ENCODE measurements around the gene USP7. TPM values are rescaled to one million over a fixed set of nuclear protein-coding genes. Genes with fewer than 3 reads are reported as not detected.

Gene USP7
- total RNA-seq, 1 donor from 2014 or later: 159 TPM

DNA sequence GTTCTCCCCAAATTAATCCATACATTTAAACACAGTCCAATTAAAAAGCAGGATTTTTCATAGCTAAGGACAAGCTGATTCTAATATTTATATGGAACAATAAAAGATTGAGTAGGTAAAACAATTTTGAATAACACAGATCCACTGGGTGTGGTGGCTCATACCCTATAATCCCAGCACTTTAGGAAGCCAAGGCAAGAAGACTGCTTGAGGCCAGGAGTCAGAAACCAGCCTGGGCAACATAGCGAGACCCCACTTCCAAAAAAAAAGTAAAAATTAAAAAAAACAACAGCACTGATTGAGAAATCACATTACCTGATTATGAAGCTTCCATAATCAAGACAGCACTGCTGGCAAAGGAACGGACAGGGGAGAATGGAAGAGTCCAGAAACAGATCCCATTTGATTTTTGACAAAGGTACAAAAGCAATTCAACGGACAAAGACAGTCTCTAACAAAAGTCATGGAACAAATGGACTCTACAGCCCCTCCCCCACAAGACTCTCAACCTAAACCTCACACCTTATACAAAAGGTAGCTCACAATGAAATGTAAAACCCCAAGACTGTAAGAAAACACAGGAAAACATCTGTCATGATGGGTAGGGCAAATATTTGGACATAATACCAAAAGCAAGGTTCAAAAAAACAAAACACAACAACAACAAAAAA, 17.9 kb downstream of the USP7 start:
- no peak for DNase-seq (ENCODE audit: low spot score, unreplicated experiment)
- Mint-ChIP-seq H3K36me3 (ENCODE audit: insufficient read depth) (no peaks in the 10 kb centered on the region), H3K27ac (peak overlapping the region; percentile 86), H3K4me3 (ENCODE audit: low read depth) (no peak overlapping the region), H3K4me1 (ENCODE audit: low read depth) (peaks cover 41% of the 10 kb centered on the region), H3K27me3 (no peaks in the 10 kb centered on the region), H3K9me3 (ENCODE audit: low read depth) (no peaks in the 10 kb centered on the region)
- TF ChIP-seq, protein P1, sequence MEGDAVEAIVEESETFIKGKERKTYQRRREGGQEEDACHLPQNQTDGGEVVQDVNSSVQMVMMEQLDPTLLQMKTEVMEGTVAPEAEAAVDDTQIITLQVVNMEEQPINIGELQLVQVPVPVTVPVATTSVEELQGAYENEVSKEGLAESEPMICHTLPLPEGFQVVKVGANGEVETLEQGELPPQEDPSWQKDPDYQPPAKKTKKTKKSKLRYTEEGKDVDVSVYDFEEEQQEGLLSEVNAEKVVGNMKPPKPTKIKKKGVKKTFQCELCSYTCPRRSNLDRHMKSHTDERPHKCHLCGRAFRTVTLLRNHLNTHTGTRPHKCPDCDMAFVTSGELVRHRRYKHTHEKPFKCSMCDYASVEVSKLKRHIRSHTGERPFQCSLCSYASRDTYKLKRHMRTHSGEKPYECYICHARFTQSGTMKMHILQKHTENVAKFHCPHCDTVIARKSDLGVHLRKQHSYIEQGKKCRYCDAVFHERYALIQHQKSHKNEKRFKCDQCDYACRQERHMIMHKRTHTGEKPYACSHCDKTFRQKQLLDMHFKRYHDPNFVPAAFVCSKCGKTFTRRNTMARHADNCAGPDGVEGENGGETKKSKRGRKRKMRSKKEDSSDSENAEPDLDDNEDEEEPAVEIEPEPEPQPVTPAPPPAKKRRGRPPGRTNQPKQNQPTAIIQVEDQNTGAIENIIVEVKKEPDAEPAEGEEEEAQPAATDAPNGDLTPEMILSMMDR (IDR thresholded peaks at IDR 0.05; ENCODE audit: unreplicated experiment): no peak

DNA sequence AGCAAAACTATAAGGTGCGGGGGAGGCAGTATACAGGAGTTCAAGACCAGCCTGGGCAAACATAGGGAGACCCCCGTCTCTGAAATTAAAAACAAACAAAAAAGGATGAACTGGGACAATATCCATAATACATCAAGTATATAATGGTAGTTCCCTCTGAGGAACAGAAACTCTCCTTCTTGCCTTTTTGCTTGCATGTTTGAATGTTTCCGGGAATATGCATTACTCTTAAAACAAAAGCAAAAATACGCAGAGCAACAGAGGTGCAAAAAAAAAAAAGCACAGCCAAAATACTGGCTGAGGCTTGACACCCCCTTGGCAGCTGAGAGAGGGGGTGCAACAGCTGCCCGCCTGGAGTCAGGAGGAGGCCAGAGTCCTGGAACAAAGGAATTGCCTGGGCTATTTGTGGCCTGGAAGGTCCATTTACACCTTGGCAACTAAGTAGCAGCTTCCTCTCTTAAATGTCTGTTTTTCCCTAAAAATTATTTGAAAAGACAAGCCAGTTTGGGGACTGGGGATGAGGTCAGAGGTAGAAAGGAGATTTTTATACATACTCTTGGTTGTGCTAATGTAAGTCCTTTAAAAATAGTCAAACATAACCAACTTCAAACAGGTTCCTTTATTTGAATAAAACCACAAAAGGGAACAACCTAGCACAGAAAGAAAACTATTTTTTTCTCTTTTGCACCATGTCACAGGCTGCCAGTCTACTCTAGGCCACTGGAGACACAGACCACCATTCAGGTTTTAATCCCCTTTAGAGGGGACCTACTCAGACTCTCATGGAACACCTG, 19.5 kb downstream of the USP7 start:
- TF ChIP-seq, protein P1 (IDR thresholded peaks at IDR 0.05; ENCODE audit: unreplicated experiment): no peak
- H3K4me1 Mint-ChIP-seq (ENCODE audit: low read depth): peaks cover 38% of the 10 kb centered on the region
- DNase-seq (ENCODE audit: low spot score, unreplicated experiment): no peak
- H3K36me3 Mint-ChIP-seq (ENCODE audit: insufficient read depth): no peaks in the 10 kb centered on the region
- peak overlapping the region; percentile 82 for H3K27ac Mint-ChIP-seq
- H3K27me3 Mint-ChIP-seq: no peaks in the 10 kb centered on the region
- no peak overlapping the region for H3K4me3 Mint-ChIP-seq (ENCODE audit: low read depth)
- no peaks in the 10 kb centered on the region for H3K9me3 Mint-ChIP-seq (ENCODE audit: low read depth)

DNA sequence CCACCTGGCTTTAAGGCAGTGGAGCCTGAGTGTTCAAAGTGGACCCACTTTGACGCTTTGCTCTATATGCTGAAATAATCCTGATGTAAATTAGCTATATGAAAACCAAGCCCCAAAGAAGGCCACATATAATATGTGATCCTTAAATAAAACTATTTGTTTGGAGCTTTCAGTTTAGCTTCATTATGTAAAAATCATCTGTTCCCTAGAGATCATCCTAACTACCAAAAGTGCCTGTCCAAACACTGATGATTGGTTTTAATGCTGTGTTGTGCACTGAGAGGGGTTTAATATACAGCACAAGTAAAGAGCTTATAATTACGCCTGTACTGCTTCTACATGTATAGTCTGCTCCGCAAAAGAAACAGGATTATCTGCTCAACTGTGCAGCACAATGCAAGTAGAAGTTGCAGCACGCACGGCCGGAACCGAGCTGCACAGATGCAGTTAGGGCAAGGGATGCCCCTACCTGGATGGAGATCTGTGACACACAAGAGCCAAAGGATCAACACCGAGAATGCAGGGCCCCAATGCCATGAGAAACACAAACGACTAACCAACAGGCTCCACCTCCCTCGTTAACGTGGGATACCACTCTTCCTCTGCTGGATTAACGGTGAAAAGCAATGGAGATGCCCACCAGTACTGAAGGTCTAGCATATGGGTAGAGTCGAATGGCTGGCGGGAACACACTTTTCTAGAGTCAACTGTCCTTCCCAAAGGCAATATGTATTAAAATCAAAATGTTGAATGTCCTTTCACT, 20.5 kb downstream of the USP7 start:
- Mint-ChIP-seq H3K27ac (no peak overlapping the region), H3K9me3 (ENCODE audit: low read depth) (no peaks in the 10 kb centered on the region), H3K27me3 (no peaks in the 10 kb centered on the region), H3K4me3 (ENCODE audit: low read depth) (no peak overlapping the region), H3K4me1 (ENCODE audit: low read depth) (peaks cover 37% of the 10 kb centered on the region), H3K36me3 (ENCODE audit: insufficient read depth) (no peaks in the 10 kb centered on the region)
- TF ChIP-seq, protein P1 (IDR thresholded peaks at IDR 0.05; ENCODE audit: unreplicated experiment): no peak
- DNase-seq (ENCODE audit: low spot score, unreplicated experiment): no peak

DNA sequence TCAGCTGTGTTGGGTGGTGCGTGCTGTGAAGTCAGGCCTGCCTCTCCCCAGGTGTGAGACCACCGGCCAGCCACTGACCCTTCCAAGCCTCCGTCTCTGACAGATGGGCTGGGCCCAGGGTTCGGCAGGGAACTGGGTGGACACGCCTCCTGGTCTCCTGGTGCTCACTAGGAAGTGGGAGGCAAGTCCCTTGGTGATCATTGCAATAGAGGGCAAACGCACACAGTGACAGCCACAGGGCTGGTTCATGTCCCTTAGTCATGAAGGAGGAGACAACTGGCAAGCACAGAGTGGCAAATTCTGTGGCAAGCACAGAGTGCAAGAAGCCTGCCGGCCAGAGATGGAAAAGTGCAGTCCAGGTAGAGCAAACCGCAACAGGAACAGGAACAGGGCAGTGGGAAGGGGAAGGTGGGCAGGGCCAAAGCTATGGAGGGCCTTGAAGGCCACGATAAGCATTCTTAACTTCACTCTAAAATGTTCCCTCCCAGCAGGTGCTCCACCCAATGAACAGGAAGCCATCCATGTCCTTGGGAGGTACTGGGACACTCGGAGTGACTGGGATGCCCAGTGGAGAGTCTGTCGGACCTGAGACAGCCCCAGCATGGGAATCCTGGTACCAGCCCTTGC, 21.9 kb downstream of the USP7 start:
- Mint-ChIP-seq H3K9me3 (ENCODE audit: low read depth) (no peaks in the 10 kb centered on the region), H3K36me3 (ENCODE audit: insufficient read depth) (no peaks in the 10 kb centered on the region), H3K4me1 (ENCODE audit: low read depth) (peaks cover 28% of the 10 kb centered on the region), H3K27me3 (no peaks in the 10 kb centered on the region), H3K27ac (peak overlapping the region; percentile 80), H3K4me3 (ENCODE audit: low read depth) (no peak overlapping the region)
- TF ChIP-seq, protein P1 (IDR thresholded peaks at IDR 0.05; ENCODE audit: unreplicated experiment): no peak
- DNase-seq (ENCODE audit: low spot score, unreplicated experiment): no peak

DNA sequence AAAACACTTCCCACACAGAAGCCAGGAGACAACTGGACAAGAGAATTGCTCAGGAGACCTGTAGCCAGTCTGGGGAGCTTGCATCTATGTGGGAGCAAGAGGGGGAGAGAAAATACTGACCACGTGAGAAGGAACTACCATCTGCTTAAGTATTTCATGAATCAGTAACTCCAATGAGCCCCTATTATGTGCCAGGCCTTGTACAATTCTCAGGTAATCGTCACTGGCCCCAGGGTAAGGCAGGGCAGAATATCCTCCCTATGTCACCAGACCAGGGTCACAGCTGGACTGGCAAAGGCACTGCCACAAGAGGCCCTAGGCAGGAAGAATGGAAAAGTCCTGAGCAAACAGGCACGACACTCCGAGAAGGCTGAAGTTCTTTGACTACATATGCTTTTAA, 25.9 kb downstream of the USP7 start:
- no peak overlapping the region for H3K27ac Mint-ChIP-seq

More for the DNA sequence above, 25.9 kb downstream of the USP7 start:
- peaks cover 27% of the 10 kb centered on the region for H3K4me1 Mint-ChIP-seq (ENCODE audit: low read depth)
- no peaks in the 10 kb centered on the region for H3K36me3 Mint-ChIP-seq (ENCODE audit: insufficient read depth)
- no peak overlapping the region for H3K4me3 Mint-ChIP-seq (ENCODE audit: low read depth)
- no peak for DNase-seq (ENCODE audit: low spot score, unreplicated experiment)
- no peaks in the 10 kb centered on the region for H3K9me3 Mint-ChIP-seq (ENCODE audit: low read depth)
- no peaks in the 10 kb centered on the region for H3K27me3 Mint-ChIP-seq
- TF ChIP-seq, protein P1 (IDR thresholded peaks at IDR 0.05; ENCODE audit: unreplicated experiment): no peak

Data from progenitor cell of endocrine pancreas (in vitro differentiated cells).